Stomach (tissue), 4 donors: ENCODE data around the gene KMT5B.

Experiments used
- CTCF ChIP-seq, 7 experiments: fragments of 450-650 bp in 4 of 7; fragments of 200-600 bp in 3 of 7; sonication (generic) in 3 of 7; IDR thresholded peaks; one replicate each; pipeline ENCODE4 v1.5.1; 2016 to 2019; ENCODE audit warnings: antibody characterized with exemption in 7 of 7, control low read depth in 2 of 7, mild to moderate bottlenecking in 1 of 7
- EP300 ChIP-seq: sonication (generic); formaldehyde crosslinking; IDR thresholded peaks from one replicate; pipeline ENCODE4 v1.6.1; 2017; ENCODE audit warnings: antibody characterized with exemption

GRCh38 chr11:68261749-68262543, 48.9 kb upstream of the KMT5B start:
- TF ChIP-seq EP300 (no peak), CTCF (IDR thresholded peaks at IDR 0.05) (no peak)
